K562 (cell line): ENCODE results near the gene GXYLT2.
A peak's percentile ranks its signal among the peaks of the same experiment; 100 is the strongest.

ENCODE experiments used
- HIVEP1 ChIP-seq: fragments of 250-450 bp; sonication (Bioruptor Pico); IDR thresholded peaks from 2 replicates; pipeline ENCODE4 v1.4.0; 2020; ENCODE audit warnings: mild to moderate bottlenecking
- NCOA2 ChIP-seq, 2 experiments: fragments of 450-650 bp; IDR thresholded peaks; 2 replicates each; pipeline ENCODE4 v1.6.1; 2018; ENCODE audit warnings: mild to moderate bottlenecking in 2 of 2, moderate library complexity in 1 of 2; ENCODE audit not compliant: partially characterized antibody in 2 of 2
- NR2C2 ChIP-seq, 2 experiments: fragments of 200-800 bp in 1 of 2; sonication (Bioruptor generic) in 1 of 2; sonication (generic) in 1 of 2; formaldehyde crosslinking in 1 of 2; IDR thresholded peaks; 2 replicates each; pipeline versions ENCODE4 v1.6.1 to v1.8.0; 2016 to 2022; ENCODE audit warnings: mild to moderate bottlenecking in 1 of 2, missing compliant biosample characterization in 1 of 2, missing genetic modification characterization in 1 of 2, missing genetic modification reagents in 1 of 2
- POLR2AphosphoS5 ChIP-seq: IDR thresholded peaks from 2 replicates; pipeline ENCODE4 v1.6.1; 2011; ENCODE audit warnings: mild to moderate bottlenecking, low read depth, low read length, moderate library complexity; ENCODE audit not compliant: control insufficient read depth, insufficient read depth
- SIX5 ChIP-seq, 2 experiments: IDR thresholded peaks; 2 replicates each; pipeline ENCODE4 v1.6.1; 2011; ENCODE audit warnings: low read length in 2 of 2, borderline replicate concordance in 1 of 2, low read depth in 1 of 2, mild to moderate bottlenecking in 1 of 2, moderate library complexity in 1 of 2; ENCODE audit not compliant: insufficient read depth in 1 of 2
- ZKSCAN8 ChIP-seq: fragments of 200-800 bp; sonication (Bioruptor generic); IDR thresholded peaks from 2 replicates; pipeline ENCODE4 v1.6.1; 2016; ENCODE audit warnings: missing genetic modification characterization, missing compliant biosample characterization
- TF ChIP-seq, protein P1 (sequence below), 2 experiments: IDR thresholded peaks; 2 replicates each; pipeline ENCODE4 v1.6.1; 2011; ENCODE audit warnings: borderline replicate concordance in 1 of 2, control low read depth in 1 of 2, low read depth in 1 of 2, low read length in 1 of 2, mild to moderate bottlenecking in 1 of 2, mixed read lengths in 1 of 2, moderate library complexity in 1 of 2; ENCODE audit not compliant: insufficient read depth in 1 of 2, insufficient read length in 1 of 2, poor library complexity in 1 of 2, severe bottlenecking in 1 of 2; ENCODE audit errors: extremely low read depth in 1 of 2
- TF ChIP-seq, protein P2 (sequence below), 3 experiments: IDR thresholded peaks in 2 of 3; conservative IDR thresholded peaks in 1 of 3; 2 replicates each; pipeline ENCODE4 v1.5.1; 2011 to 2012; ENCODE audit warnings: low read length in 3 of 3, mild to moderate bottlenecking in 3 of 3, control low read depth in 2 of 3, improper control_type of control experiment in 1 of 3, inconsistent platforms in 1 of 3, low read depth in 1 of 3, mixed read lengths in 1 of 3, moderate library complexity in 1 of 3; ENCODE audit not compliant: insufficient read depth in 2 of 3

DNA sequence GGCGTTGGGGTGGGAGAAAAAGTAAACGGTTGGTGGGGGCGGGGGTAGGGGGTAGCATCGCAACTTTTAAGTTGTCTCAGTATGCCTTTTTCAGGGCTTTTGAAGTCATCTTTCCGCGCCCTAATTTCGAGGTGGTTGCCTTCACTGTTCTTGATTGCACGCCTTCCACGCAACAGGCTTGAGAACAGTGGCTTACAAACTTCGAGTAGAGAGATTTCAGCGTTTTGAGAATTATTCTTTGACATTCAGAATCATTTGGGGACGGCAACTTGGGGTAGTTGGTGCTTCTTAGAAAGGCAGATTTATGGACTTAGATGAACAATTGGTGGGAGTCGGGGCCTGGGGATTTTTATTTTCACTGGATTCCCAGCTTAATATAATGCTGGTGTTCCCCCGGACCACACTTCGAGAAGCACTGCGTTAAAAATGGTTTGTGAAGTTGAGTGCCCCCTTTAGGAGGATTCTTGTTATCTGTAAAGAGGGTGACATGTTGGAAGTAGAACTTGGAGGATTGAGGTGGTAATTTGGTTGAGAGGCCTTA, 109.6 kb downstream of the GXYLT2 start:
- TF ChIP-seq, protein P1, sequence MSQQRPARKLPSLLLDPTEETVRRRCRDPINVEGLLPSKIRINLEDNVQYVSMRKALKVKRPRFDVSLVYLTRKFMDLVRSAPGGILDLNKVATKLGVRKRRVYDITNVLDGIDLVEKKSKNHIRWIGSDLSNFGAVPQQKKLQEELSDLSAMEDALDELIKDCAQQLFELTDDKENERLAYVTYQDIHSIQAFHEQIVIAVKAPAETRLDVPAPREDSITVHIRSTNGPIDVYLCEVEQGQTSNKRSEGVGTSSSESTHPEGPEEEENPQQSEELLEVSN (IDR thresholded peaks at IDR 0.05; ENCODE audit: borderline replicate concordance in 1 of 2, extremely low read depth in 1 of 2, insufficient read depth in 1 of 2, insufficient read length in 1 of 2, low read depth in 1 of 2, low read length in 1 of 2, poor library complexity in 1 of 2, severe bottlenecking in 1 of 2), result no peak
- TF ChIP-seq POLR2AphosphoS5, result no peak
- no peak for TF ChIP-seq NR2C2 (CRISPR knock-in tag; IDR thresholded peaks at IDR 0.05)
- no peak for TF ChIP-seq NR2C2 (tag; IDR thresholded peaks at IDR 0.05)
- TF ChIP-seq NCOA2 (IDR thresholded peaks at IDR 0.05; ENCODE audit: partially characterized antibody in 2 of 2), result no peak
- TF ChIP-seq ZKSCAN8 (CRISPR knock-in tag), result no peak
- no peak for TF ChIP-seq SIX5 (IDR thresholded peaks at IDR 0.05; ENCODE audit: borderline replicate concordance in 1 of 2, insufficient read depth in 1 of 2, low read depth in 1 of 2, low read length in 2 of 2)
- TF ChIP-seq HIVEP1, result no peak
- TF ChIP-seq, protein P2, sequence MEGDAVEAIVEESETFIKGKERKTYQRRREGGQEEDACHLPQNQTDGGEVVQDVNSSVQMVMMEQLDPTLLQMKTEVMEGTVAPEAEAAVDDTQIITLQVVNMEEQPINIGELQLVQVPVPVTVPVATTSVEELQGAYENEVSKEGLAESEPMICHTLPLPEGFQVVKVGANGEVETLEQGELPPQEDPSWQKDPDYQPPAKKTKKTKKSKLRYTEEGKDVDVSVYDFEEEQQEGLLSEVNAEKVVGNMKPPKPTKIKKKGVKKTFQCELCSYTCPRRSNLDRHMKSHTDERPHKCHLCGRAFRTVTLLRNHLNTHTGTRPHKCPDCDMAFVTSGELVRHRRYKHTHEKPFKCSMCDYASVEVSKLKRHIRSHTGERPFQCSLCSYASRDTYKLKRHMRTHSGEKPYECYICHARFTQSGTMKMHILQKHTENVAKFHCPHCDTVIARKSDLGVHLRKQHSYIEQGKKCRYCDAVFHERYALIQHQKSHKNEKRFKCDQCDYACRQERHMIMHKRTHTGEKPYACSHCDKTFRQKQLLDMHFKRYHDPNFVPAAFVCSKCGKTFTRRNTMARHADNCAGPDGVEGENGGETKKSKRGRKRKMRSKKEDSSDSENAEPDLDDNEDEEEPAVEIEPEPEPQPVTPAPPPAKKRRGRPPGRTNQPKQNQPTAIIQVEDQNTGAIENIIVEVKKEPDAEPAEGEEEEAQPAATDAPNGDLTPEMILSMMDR (IDR thresholded peaks at IDR 0.05 in 2 of 3, conservative IDR thresholded peaks at IDR 0.05 in 1 of 3; ENCODE audit: insufficient read depth in 2 of 3, low read depth in 1 of 3, low read length in 3 of 3), result peak; percentile 35 to 60 (median 48); a peak in 4 of 6 replicates
